OCI-LY3 (cell line): Measurements from ENCODE around the gene XKR7.

Source experiments
- CTCF ChIP-seq: fragments of 200-600, 300-600 bp; sonication (generic); IDR thresholded peaks from 2 replicates; pipeline ENCODE4 v1.5.1; 2014; ENCODE audit warnings: antibody characterized with exemption, low read length, low read depth
- EZH2phosphoT487 ChIP-seq: fragments of 200-600 bp; shearing (Covaris generic); IDR thresholded peaks from 2 replicates; pipeline ENCODE4 v1.6.1; 2018; ENCODE audit warnings: antibody characterized with exemption, mixed run types, low read depth

GRCh38 chr20:31937820-31938219 is 30.1 kb upstream of the XKR7 start:
- TF ChIP-seq CTCF (no peak), EZH2phosphoT487 (no peak)
